Osteoblast (primary cell): ENCODE results near the gene LRRK1. TPM values are rescaled to one million over a fixed set of nuclear protein-coding genes. Genes with fewer than 3 reads are reported as not detected.

Experiments
- DNase-seq: peaks from one replicate; pipeline ENCODE4 v3.0.0; 2011; ENCODE audit warnings: low spot score, mixed read lengths; ENCODE audit not compliant: insufficient read length; ENCODE audit errors: missing footprints
- H2AFZ ChIP-seq: 2 replicates; pipeline ENCODE4 v1.6.0; 2011; ENCODE audit warnings: mild to moderate bottlenecking, low read length
- H3K27ac ChIP-seq: 2 replicates; pipeline ENCODE4 v1.5.1; 2011; ENCODE audit warnings: mild to moderate bottlenecking, low read depth, low read length, moderate library complexity
- H3K27me3 ChIP-seq: 2 replicates; pipeline ENCODE4 v1.6.0; 2012; ENCODE audit warnings: mild to moderate bottlenecking, control low read depth, inconsistent platforms, low read length, moderate library complexity; ENCODE audit not compliant: insufficient read depth
- H3K36me3 ChIP-seq: 2 replicates; pipeline ENCODE4 v1.5.1; 2011; ENCODE audit warnings: mild to moderate bottlenecking, low read length, control low read depth, moderate library complexity; ENCODE audit not compliant: insufficient read depth
- H3K4me1 ChIP-seq: 2 replicates; pipeline ENCODE4 v1.5.1; 2011; ENCODE audit warnings: mild to moderate bottlenecking, low read length, control low read depth, moderate library complexity; ENCODE audit not compliant: insufficient read depth
- H3K4me2 ChIP-seq: 2 replicates; pipeline ENCODE4 v1.6.0; 2011; ENCODE audit warnings: mild to moderate bottlenecking, low read length; ENCODE audit not compliant: insufficient read depth
- H3K4me3 ChIP-seq: fragments of 200-600 bp; sonication (generic); 3 replicates; pipeline ENCODE4 v1.5.1; 2012; ENCODE audit warnings: mild to moderate bottlenecking, low read length, inconsistent platforms; ENCODE audit not compliant: insufficient read depth
- H3K79me2 ChIP-seq: 2 replicates; pipeline ENCODE4 v1.6.0; 2012; ENCODE audit warnings: mild to moderate bottlenecking, low read length, control low read depth, inconsistent platforms; ENCODE audit not compliant: insufficient read depth
- H3K9me3 ChIP-seq: 2 replicates; pipeline ENCODE4 v1.5.1; 2011; ENCODE audit warnings: low read depth, low read length, control low read depth
- H4K20me1 ChIP-seq: 2 replicates; pipeline ENCODE4 v1.6.0; 2012; ENCODE audit warnings: mild to moderate bottlenecking, low read length, control low read depth; ENCODE audit not compliant: insufficient read depth
- total RNA-seq: library from RNA; depleted of rRNA; stranded (reverse); fragments of >200 nt; gene quantifications from 2 replicates; pipeline ENCODE4 v1.2.3, GENCODE V29; 2012
- TF ChIP-seq, protein P1 (sequence below): IDR thresholded peaks from 2 replicates; pipeline ENCODE4 v1.5.1; 2011; ENCODE audit warnings: mild to moderate bottlenecking, low read depth, low read length, moderate library complexity; ENCODE audit errors: extremely low read depth

LRRK1 gene
- total RNA-seq, 1 donor = 15.2 TPM

DNA sequence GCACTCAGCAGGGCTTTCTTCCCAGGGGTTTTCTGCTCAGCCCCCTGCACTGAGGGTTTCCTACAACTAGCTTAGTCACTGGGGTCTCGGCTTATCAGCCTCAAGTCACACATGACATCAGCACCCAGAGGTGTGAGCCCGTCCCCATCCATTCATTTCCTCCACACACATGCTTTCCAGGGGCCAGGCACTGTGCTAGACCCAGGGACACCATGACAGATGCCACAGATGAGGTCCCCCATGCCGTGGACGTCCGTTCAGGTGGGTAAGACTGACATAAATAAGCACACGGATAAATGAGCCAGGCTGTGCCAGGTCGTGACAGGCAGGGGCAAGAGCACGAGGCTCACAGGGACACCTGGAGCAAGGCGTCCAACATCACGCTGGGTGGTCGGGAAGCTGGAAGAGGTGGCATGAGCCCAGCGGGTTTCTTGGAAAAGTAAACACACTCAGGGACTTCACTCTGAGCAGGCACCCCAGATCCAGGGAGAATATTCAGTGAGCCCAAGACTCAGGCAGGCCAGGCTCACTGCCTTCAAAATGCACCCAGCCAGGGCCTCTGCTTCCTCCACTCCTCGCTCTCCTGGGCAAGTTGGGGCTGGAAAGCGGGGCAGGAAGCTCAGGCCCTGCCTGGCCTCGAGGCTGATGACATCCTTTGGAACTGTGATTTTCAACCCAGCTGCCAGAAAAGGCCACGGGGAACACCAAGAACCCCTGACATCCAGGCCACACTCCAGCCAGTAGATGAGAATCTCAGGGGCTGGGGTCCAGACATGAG lies 193.4 kb downstream of the LRRK1 start:
- peak; percentile 59 for DNase-seq
- H3K27me3 ChIP-seq = no peaks in the 10 kb centered on the region
- peaks cover 18% of the 10 kb centered on the region for H3K4me1 ChIP-seq
- H3K27ac ChIP-seq = no peak overlapping the region
- H3K4me3 ChIP-seq = no peak overlapping the region
- no peaks in the 10 kb centered on the region for H3K36me3 ChIP-seq
- H2AFZ ChIP-seq = no peak overlapping the region
- TF ChIP-seq, protein P1, sequence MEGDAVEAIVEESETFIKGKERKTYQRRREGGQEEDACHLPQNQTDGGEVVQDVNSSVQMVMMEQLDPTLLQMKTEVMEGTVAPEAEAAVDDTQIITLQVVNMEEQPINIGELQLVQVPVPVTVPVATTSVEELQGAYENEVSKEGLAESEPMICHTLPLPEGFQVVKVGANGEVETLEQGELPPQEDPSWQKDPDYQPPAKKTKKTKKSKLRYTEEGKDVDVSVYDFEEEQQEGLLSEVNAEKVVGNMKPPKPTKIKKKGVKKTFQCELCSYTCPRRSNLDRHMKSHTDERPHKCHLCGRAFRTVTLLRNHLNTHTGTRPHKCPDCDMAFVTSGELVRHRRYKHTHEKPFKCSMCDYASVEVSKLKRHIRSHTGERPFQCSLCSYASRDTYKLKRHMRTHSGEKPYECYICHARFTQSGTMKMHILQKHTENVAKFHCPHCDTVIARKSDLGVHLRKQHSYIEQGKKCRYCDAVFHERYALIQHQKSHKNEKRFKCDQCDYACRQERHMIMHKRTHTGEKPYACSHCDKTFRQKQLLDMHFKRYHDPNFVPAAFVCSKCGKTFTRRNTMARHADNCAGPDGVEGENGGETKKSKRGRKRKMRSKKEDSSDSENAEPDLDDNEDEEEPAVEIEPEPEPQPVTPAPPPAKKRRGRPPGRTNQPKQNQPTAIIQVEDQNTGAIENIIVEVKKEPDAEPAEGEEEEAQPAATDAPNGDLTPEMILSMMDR = no peak
- no peaks in the 10 kb centered on the region for H3K79me2 ChIP-seq
- H4K20me1 ChIP-seq = no peaks in the 10 kb centered on the region
- H3K4me2 ChIP-seq = no peak overlapping the region
- H3K9me3 ChIP-seq = no peaks in the 10 kb centered on the region

DNA sequence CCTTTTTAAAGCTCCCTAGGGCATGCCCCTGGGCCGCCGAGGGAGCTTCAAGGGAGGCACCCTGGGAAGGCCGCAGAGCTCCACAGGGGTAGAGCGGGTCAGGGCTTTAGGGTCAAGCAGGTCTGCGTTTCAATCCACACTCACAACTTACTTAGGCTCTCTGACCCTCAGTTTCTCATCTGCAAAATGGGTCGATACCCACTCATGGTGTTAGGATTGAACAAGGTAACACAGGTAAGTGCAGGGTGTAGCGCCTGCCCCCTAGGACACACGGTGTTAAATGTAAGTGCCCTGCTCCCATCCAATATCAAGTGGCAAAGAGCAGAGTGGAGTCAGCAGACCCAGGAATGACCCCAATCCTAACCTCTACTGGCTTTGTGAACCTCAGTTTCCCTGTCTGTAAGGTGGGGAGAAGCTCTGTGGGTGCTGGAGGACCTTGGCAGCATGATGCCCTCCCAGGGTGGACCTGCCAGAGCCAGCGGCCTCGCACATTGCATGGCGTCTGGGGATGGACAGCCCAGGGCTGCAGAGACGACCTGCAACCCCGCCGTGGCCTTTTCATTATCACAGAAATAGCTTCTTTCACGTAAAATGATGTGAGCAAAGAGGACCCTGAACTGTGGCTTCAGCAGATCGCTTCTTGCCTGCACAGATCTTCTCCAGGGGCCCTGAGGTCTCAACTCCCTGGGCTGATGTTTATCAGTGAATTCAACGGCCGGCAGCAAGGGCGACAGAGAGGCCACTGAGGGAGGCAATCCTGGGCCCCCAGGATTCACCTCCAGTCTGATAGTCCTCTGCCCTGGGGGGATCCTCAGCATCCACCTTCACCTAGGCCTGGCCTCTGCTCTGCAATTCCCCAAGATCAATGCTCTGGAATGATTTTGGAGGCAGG lies 194.2 kb downstream of the LRRK1 start:
- Histone ChIP-seq H3K4me1 (peaks cover 18% of the 10 kb centered on the region), H2AFZ (no peak overlapping the region), H3K4me2 (no peak overlapping the region), H3K4me3 (no peak overlapping the region), H3K27me3 (no peaks in the 10 kb centered on the region), H3K9me3 (no peaks in the 10 kb centered on the region), H4K20me1 (no peaks in the 10 kb centered on the region), H3K79me2 (no peaks in the 10 kb centered on the region), H3K36me3 (no peaks in the 10 kb centered on the region), H3K27ac (no peak overlapping the region)
- peak; percentile 62 for DNase-seq
- TF ChIP-seq, protein P1 = no peak

DNA sequence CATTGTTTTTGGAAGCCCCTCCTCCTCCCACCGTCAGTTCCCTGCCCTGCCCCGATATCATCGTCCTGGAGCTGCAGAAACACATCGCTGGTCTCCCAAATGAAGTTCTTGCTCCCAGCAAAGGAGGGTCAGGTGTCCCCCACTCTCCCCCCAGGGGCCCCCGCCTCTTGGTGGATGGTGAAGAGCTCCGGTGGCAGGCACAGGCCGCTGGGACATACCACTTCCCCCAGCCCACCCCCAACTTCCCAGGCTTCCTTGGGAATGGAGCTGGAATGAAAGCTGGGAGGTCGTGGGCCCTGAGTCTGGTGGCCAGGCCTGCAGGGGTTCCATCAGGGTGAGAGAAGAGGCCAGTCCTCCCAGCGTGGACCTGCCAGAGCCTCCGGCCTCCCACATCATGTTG lies 195.0 kb downstream of the LRRK1 start:
- H3K4me2 ChIP-seq = no peak overlapping the region
- H3K4me1 ChIP-seq = peaks cover 18% of the 10 kb centered on the region
- H3K9me3 ChIP-seq = no peaks in the 10 kb centered on the region
- no peaks in the 10 kb centered on the region for H4K20me1 ChIP-seq
- no peak overlapping the region for H3K27ac ChIP-seq
- no peaks in the 10 kb centered on the region for H3K79me2 ChIP-seq
- no peak overlapping the region for H3K4me3 ChIP-seq
- H3K27me3 ChIP-seq = no peaks in the 10 kb centered on the region
- no peak overlapping the region for H2AFZ ChIP-seq
- H3K36me3 ChIP-seq = no peaks in the 10 kb centered on the region
- DNase-seq = peak; percentile 54
- TF ChIP-seq, protein P1 = no peak

DNA sequence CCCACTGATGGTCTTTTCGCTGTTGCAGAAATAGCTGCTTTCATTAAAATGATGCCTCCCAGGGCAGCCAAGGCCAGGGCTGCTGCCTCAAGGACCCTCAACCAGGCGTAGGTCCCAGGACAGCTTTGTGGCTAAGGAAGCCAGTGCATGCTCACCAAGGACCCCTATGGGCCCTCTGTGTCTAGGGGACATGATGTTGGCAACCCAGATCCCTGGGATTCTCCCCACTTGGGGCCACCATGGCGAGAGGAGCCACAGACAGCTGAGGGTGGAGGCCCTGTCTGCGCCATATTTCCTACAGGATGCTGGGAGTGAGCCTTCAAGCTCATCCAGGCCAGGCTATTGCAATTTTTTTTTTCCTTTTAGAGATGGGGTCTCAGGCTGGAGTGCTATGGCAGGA lies 195.5 kb downstream of the LRRK1 start:
- no peaks in the 10 kb centered on the region for H3K9me3 ChIP-seq
- no peaks in the 10 kb centered on the region for H3K27me3 ChIP-seq
- H3K36me3 ChIP-seq = no peaks in the 10 kb centered on the region
- peak; percentile 18 for DNase-seq
- no peaks in the 10 kb centered on the region for H4K20me1 ChIP-seq
- no peak overlapping the region for H3K4me2 ChIP-seq
- TF ChIP-seq, protein P1 = no peak
- no peaks in the 10 kb centered on the region for H3K79me2 ChIP-seq
- peaks cover 18% of the 10 kb centered on the region for H3K4me1 ChIP-seq
- H3K27ac ChIP-seq = no peak overlapping the region
- no peak overlapping the region for H3K4me3 ChIP-seq
- no peak overlapping the region for H2AFZ ChIP-seq
